Activated CD8-positive, alpha-beta memory T cell treated with anti-CD3 and anti-CD28 coated beads for 36 hours (primary cell): ENCODE measurements around the gene KRTAP4-1. TPM values are rescaled to one million over a fixed set of nuclear protein-coding genes. Genes with fewer than 3 reads are reported as not detected.

ENCODE experiments used
- total RNA-seq, 2 experiments: library from RNA; stranded (reverse); gene quantifications; one replicate each; pipeline ENCODE4 v1.2.3, GENCODE V29; 2021

Gene KRTAP4-1
- total RNA-seq, 2 experiments from 2014 or later: not detected

Other genes with a start within 250 kb of the KRTAP4-1 start
- gene KRT23, start 247.3 kb downstream of the KRTAP4-1 start, total RNA-seq: not detected
- gene KRT39, start 218.0 kb downstream of the KRTAP4-1 start, total RNA-seq: not detected
- gene KRT40, start 200.6 kb downstream of the KRTAP4-1 start, total RNA-seq: not detected
- gene KRTAP3-3, start 190.7 kb downstream of the KRTAP4-1 start, total RNA-seq: not detected
- gene KRTAP3-2, start 185.0 kb downstream of the KRTAP4-1 start, total RNA-seq: not detected
- not detected for gene KRTAP3-1, start 175.8 kb downstream of the KRTAP4-1 start, total RNA-seq
- gene KRTAP1-5, start 157.7 kb downstream of the KRTAP4-1 start, total RNA-seq: not detected
- gene KRTAP1-4, start 154.7 kb downstream of the KRTAP4-1 start, total RNA-seq: not detected
- not detected for gene KRTAP1-3, start 150.0 kb downstream of the KRTAP4-1 start, total RNA-seq
- not detected for gene KRTAP1-1, start 143.5 kb downstream of the KRTAP4-1 start, total RNA-seq
- gene KRTAP2-1, start 137.6 kb downstream of the KRTAP4-1 start, total RNA-seq: not detected
- gene KRTAP2-2, start 129.7 kb downstream of the KRTAP4-1 start, total RNA-seq: not detected
- not detected for gene KRTAP2-3, start 124.8 kb downstream of the KRTAP4-1 start, total RNA-seq
- gene KRTAP2-4, start 119.0 kb downstream of the KRTAP4-1 start, total RNA-seq: not detected
- not detected for gene KRTAP4-7, start 100.8 kb downstream of the KRTAP4-1 start, total RNA-seq
- not detected for gene KRTAP4-8, start 86.8 kb downstream of the KRTAP4-1 start, total RNA-seq
- not detected for gene KRTAP4-16, start 82.7 kb downstream of the KRTAP4-1 start, total RNA-seq
- not detected for gene KRTAP4-9, start 79.5 kb downstream of the KRTAP4-1 start, total RNA-seq
- gene KRTAP4-11, start 66.5 kb downstream of the KRTAP4-1 start, total RNA-seq: not detected
- not detected for gene KRTAP4-12, start 60.7 kb downstream of the KRTAP4-1 start, total RNA-seq
- not detected for gene KRTAP4-6, start 44.4 kb downstream of the KRTAP4-1 start, total RNA-seq
- not detected for gene KRTAP4-5, start 35.1 kb downstream of the KRTAP4-1 start, total RNA-seq
- not detected for gene KRTAP4-4, start 24.2 kb downstream of the KRTAP4-1 start, total RNA-seq
- gene KRTAP4-3, start 16.7 kb downstream of the KRTAP4-1 start, total RNA-seq: not detected
- not detected for gene KRTAP4-2, start 6.7 kb downstream of the KRTAP4-1 start, total RNA-seq
- gene KRTAP9-1, start 5.0 kb upstream of the KRTAP4-1 start, total RNA-seq: not detected
- not detected for gene KRTAP9-2, start 41.7 kb upstream of the KRTAP4-1 start, total RNA-seq
- gene KRTAP9-3, start 47.5 kb upstream of the KRTAP4-1 start, total RNA-seq: not detected
- not detected for gene KRTAP9-8, start 53.1 kb upstream of the KRTAP4-1 start, total RNA-seq
- gene KRTAP9-4, start 64.8 kb upstream of the KRTAP4-1 start, total RNA-seq: not detected
- not detected for gene KRTAP9-9, start 70.5 kb upstream of the KRTAP4-1 start, total RNA-seq
- not detected for gene KRTAP9-6, start 80.5 kb upstream of the KRTAP4-1 start, total RNA-seq
- gene KRTAP9-7, start 90.8 kb upstream of the KRTAP4-1 start, total RNA-seq: not detected
- not detected for gene KRTAP29-1, start 117.9 kb upstream of the KRTAP4-1 start, total RNA-seq
- not detected for gene KRTAP16-1, start 124.4 kb upstream of the KRTAP4-1 start, total RNA-seq
- not detected for gene KRTAP17-1, start 130.8 kb upstream of the KRTAP4-1 start, total RNA-seq
- gene KRT33A, start 165.9 kb upstream of the KRTAP4-1 start, total RNA-seq: not detected
- gene KRT33B, start 184.9 kb upstream of the KRTAP4-1 start, total RNA-seq: not detected
- gene KRT34, start 197.4 kb upstream of the KRTAP4-1 start, total RNA-seq: not detected
- gene KRT31, start 212.7 kb upstream of the KRTAP4-1 start, total RNA-seq: not detected
- not detected for gene KRT37, start 239.7 kb upstream of the KRTAP4-1 start, total RNA-seq